NCI-H2227 (cell line): Measurements from ENCODE around the gene PPP1CA.

Experiments
- DNase-seq: peaks from one replicate; lab custom pipeline; 2025; ENCODE audit not compliant: unreplicated experiment; lab: John Stamatoyannopoulos, UW

Gene PPP1CA

DNA sequence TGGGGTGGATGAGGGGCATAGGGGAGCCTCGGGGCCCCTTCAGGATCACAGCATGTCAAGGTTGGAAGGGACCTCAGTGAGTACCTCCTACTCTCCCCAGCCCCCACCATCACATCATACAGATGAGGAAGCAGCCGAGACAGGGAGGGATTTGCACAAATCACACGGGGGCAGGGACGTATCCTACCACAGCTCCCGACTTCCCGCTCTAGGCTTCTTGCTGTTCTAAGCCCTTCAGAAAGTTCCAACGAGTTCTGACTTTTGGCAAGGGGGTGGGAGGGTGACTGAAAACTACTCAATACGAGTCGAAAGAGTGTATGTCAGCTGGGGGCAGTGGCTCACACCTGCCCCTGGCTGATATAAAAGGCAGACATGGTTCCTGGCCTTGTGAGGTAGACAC is 14.6 kb downstream of the PPP1CA start:
- no peak for DNase-seq

DNA sequence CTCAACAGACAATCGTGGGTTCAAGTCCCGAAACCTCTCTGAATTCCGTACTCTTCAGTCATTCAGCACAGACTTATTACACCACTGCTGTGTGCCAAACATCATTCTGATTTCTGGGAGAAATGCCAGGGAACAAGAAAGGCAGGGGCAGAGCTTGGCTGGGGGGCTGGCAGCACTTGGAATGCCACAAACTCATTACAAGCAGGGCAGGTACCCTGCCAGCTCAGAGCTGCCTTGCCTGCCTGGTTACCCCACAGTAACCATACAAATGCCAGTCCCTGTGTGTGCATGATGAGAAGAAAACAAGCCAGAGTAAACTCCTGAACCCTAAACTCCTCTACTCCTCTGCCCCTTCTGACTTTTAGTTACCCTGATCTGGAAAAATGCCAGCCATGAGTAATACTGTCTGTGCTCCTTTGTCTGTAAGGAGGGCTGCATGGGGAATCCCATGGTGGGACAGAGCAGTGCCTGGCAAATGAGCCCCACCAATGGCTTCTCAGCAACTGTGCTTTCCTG is 16.7 kb downstream of the PPP1CA start:
- no peak for DNase-seq

DNA sequence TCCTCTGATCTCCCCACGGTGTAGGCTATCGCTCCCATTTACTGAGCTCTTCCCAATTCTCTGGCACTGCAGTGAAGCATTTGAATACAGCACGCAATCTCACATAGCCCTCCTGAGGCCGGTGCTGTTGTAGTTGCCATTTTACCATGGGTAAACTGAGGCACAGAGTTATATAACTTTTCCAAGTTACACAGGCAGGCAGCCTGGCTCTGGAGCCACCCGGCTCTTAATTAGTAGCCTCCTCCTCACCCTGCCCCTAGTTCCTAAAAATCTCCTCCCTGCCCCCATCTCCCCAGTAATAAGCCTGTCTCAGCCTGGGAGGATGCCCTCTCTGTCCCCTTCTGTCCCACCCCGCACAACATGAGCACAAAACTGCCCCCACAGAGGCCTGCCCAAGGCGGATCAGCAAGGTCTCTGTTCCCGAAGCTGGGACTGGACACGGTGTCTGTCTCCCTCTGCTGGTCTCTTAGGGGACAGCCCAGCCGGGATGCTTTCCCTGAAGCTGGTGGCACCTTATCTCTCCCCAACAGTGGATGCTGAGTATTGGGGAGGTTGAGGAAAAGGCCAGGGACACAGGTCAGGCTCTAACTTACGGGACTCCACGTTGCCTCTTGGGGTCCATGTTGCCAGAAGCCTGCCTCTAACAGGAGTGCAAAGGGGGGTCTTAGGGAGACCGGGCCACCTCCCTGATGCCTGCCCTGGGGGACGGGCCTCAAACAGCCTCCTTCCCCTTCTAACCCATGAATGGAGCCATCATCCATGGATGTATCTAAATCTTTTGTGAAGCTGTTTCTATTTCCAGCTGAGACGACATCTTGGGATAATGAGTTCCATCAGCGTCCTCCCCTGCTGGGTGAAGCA is 19.2 kb downstream of the PPP1CA start:
- peak; percentile 86 for DNase-seq

DNA sequence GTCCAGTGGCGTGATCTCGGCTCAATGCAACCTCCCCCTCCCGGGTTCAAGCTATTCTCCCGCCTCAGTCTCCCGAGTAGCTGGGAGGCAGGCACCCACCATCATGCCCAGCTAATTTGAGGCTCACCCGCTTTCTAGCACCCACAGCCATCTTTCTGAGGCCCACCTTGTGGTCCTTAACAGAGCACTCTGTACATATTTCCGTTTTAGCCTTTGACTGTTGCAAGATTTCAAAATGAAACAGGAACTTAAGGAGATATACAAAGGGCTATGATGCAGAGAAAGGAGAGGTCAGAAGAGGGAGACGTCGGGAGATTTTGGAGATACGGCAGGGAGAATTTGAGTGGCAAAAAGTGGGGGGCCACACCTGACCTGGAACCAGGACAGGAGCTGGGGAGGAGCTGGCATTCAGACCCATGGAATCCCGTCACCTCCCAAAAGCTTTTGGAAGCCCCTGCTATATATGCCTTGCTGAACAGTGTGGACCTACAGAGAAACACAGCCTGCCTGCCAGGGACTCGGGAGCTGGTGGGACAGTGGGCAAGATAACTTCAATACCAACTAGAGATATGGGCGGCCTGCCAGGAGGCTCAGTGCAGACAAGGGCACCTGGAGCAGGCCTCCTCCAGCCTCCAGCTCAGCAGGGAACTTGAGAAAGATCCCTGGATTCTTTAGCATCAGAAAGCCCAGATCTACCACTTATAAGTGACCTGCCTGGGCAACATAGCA is 20.2 kb downstream of the PPP1CA start:
- DNase-seq: no peak

DNA sequence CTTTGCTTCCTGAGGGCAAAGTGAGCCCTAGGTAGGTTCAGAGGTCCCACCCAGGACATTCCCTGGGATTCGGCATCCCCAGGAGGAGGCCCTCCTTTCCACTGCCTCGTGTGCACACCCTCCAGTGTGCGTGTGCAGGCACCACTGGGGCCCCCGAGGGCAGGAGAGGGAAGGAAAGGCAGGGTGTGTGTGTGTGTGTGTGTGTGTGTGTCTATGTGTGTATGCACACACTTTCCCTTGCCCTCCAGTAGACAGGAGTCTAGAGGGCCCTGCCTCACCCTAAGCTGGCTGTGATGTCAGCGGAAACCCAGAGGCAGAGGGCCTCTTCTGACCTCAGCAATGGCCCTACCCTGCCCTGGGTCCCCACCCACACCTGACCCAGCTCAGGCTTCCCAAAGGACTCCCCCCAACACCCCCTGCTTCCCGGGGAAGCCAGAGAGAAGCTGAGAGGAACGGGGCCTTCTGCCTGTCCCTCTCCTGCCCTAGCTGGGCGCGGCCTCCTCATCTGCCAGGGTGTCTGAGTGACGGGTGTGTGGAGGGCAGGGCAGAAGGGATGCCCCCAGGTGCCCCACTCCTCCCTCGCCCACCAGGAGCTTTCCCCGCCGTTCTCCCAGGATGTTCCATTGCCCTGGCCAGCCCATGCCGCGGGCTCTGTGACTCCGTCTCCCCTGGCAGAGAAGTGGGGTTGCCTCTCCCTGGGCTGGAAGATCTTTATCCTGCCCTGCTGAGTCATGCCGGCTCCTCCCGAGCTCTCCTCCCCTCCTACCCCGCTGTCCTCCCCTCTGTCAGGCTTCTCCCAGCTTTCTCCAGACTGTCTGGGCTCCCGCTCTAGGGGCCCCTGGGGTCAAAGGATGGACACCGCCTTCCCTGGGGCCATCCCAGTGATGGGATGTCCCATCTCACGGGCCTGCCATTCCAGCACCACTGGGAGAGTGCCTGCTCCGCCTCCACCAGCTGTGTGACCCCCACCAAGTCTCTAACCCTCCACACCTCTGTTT is 22.3 kb downstream of the PPP1CA start:
- DNase-seq: no peak

DNA sequence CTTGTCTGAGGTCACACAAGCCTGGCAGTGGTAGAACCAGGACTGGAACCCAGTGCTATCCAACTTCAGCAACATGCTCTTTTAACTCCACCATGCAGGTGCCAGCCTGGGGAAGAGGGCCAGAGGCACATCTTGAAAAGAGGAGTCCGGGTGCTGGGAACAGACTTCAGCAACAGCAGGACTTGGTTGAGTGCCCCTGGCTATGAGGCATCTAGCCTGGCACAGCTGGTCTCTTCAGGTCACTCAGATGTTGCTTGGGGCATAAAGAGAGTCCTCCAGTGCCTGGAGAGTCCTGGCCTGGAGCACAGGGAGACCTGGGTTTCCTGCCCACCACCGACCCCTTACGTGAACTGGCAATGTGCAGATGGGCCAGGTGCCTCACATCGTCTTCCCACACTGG is 23.1 kb downstream of the PPP1CA start:
- DNase-seq: no peak

DNA sequence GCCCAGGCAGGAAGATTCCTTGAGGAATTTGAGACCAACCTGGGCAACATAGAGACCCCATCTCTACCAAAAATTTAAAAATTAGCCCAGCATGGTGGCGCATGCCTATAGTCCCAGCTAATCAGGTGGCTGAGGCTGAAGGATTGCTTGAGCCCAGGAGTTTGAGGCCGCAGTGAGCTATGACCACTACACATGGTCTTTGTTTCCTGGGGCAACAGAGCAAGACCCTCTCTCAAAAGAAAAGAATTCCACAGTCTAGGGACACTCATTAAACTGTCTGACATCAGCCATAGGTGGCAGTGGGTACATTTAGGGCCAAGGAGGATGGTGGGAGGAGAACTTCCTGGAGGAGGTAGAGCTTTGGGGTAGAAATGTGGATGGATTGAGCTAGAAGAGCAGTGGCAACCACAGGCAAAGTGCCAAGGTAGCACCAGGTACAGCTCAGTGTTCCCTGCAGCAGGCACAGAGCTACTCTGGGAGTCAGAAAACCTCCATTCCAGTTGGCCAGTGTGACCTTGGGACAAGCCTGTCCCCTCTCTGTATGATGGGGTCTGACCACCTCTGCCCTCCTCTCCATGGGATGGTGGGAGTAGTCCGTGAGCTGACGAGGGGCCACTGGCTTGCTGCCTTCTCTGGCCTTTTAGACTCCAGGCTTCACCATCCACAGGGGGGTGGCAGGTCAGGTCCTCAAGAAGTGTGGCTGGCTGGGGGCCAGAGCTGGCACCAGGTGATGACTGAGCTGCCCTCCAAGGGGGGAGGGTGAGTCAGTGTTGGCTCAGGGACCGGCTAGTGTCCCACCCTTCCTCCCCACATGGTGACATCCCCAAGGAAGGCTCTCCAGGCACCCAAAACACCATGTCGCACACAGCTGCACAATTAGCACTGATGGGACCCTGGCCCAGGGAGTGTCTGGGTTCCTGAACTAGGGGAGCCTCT is 24.5 kb downstream of the PPP1CA start:
- DNase-seq: no peak

DNA sequence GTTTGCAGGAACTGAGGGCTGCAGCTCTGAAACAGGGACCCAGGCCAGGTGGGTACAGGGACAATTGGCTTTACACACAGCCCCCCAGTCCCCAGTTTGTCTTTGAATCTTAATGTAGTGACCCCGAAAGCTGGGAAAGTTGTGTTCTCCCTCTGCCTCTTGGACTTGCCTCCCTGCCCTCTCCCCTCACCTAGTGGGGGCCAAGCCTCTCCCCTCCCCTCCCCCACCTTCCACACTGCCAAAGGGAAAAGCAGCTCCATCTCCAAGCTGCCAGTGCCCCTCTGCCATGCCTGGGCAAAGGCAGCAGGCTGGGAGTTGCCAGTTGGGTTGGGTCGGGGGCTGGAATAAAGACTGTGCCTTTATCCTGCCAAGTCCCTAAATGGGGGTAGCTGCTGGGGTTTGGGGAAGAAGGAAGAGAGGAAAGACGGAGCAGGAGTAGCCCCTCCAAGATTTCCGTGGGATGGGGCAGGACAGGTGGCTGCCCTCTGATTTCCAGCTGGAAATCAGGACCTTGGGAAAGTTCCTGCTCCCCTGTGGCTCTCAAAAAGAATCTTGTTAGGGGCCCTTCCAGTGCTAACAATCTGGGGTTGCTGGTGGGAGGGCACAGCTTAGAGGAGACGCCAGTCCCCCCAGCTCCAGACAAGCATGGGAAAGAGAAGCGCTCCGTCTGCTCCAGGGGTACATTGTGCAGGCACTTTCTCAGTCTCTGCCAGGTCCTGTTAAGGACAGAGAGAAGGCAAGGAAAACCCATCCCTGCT is 25.4 kb downstream of the PPP1CA start:
- DNase-seq: no peak

DNA sequence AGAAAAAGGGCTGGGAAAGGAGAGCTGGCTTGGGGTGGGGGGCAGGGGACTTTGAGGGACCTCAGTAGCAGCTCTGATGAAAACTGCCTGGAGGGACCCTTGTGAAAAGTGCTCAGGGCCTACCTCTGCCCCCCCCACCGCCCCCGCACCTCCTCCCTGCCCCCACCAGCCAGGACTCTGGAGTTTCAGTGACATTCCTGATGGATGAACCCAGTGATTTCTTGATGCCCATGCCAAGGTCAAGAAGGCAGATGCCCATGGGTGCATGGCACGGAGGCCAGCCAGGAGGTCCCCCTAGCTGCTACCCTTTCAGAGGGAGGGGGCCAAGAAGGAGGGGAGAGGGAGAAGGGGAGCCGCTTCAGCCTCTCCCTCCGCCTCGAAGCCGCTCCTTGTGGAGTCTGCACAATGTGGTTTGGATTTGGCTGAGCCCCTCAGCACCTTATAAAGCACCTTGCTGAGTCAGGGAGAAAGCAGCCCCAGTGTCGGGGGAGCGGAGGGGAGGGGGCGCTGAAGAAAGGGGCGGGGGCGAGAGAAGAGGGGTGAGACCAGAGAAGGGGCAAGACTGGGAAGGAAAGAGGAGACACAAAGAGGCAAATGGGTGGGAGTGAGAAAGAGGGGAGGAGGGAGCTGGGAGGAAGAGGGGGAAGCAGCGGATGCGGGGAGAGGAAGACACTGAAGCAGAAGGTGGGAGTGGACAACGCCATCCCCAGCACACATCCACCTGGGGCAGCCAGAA is 26.2 kb downstream of the PPP1CA start:
- DNase-seq: no peak

DNA sequence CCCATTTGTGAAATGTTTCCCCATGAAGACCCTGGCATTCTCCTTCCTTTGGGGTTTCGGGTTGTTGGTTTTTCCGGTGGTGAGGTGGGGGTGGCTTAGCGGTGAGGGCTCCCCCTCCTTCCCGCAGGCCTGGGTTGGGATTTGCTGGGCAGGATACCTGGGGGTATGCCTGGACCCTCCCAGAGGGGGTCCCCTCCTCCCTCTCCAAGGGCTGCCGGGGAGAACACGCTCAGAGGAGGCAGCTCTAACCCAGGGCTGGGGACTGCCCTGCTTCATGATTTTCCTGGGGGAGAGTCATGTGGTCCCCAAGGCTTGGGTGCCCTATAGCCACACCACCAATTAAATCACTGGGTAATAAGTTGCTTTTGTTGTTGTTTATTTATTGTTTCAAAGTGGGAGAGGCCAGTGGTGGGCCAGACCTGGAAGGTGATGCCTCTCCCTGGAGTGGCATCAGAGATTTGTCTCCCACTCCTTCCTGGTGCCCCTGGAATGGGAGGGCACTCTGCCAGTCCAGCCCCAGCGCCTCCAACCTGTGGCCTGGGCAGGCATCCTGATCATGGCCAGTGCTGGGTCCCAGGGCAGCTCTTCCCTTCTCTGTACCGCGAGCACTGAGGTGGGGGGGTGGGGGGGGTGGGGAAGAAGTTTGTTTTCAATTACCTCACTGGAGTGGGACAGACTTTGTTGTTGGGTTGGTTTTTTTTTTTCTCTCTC is 26.9 kb downstream of the PPP1CA start:
- DNase-seq: no peak

DNA sequence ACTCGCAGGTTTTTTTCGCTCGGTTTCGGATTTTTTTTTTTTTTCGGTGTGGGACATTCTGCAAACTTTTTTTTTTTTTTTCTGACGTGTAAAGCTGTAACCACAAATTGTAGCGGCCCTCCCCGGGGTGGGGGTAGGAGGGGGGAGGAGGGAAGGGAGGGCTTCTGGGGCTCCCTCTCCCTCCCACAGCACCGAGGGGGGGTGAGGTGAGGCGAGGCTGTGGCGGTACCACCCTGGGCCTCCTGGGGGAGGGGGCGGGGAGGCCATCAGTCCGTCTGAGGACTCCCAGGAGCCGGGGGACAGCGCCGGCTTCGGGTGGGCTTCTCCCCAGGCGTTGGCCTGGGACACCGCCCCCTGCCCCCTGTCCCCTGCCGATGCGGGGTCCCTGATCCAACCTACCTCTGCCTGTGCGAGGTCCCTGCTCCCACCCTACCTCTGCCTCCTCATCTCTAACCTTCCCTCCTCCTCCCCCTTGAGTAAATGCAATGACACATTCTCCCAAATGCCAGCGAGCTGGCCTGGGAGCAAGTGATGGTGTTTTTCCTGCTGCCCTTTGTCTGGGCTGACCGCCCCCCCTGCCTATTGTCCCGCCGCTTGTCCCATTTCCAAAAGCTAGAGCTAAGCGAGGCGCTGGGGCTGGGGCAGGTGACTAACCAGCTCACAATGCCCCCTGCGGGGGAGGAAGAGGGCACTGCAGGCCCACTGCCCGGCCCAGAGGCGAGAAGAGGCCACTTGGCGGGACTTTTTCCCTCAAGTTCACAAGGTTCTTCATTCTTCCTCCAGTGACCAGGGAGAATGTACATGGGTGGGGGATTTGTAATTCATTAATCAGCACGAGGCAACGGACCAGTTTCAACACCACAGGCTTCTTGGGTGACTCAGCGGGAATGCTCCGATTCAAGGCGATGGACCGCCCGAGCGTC is 27.7 kb downstream of the PPP1CA start:
- peak; percentile 55 for DNase-seq

DNA sequence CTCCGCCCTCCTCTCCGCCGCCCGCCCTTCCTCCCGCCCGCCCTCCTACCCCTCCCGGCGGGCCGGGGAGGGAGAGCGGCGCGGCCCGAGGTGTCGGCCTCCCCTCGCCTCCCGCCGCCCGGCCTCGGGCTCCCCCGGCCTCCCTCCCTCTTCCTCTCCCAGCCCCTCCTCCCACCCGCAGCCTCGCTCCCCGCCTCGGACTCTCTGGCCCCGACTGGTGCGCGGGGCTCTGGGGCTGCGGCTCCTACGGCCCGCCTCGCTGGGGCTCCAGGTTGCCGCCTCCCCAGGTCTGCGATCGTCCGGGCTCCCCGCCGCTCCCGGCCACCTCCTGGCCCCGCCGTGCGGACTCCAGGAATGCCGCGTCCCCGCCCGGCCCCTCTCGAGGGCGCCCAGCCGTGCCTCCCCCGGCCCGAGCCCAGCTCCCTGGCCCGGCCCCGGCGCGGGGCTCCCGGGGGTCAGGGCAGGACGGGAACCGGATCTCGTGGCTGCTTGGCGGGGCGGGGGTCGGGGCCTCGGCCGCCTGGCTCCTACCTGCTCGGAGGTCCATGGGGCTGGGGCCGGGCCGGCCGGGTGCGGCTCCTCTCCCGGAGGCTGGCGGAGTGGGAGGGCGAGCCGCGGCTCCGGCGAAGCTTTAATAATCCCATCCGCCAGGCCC is 28.5 kb downstream of the PPP1CA start, which contains the start of gene CLCF1:
CLCF1 (minus strand) TSS at position 606 of the 655 bp plus-strand sequence; CDS start at position 547, 59 bp downstream.
- DNase-seq: peak; percentile 59

DNA sequence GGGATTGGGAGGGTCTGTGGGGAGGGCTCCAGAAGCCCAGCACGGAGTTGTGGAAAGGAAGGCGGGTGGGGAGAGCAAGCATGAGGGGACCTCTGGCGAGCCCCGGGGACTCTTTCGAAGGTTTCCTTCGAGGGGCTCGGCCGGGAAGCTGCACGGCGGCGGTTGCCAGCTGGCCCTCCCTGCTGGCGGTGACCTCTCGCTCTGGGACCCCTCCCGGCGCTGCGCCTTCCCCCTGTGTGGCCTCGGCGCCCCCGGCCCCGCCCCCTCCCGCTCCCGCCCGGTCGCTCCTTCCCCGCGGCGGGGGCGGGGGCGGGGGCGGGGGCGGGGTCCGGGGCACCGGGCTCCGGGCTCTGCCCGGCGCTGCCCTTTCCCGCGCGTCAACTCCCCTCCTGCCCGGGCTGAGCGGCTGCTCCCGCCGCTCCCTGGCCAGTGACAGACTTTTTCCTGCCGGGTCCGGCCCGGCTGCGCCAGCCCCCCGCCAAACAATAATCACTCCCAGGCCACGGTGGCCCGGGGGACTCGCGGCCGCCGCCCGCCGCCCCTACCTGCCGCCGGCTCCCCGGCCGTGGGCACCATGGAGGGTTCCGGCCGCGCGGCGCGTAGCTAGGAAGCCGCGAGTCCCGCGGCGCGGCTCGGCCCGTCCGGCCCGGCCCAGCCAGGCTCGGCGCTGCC is 29.2 kb downstream of the PPP1CA start:
- DNase-seq: no peak

DNA sequence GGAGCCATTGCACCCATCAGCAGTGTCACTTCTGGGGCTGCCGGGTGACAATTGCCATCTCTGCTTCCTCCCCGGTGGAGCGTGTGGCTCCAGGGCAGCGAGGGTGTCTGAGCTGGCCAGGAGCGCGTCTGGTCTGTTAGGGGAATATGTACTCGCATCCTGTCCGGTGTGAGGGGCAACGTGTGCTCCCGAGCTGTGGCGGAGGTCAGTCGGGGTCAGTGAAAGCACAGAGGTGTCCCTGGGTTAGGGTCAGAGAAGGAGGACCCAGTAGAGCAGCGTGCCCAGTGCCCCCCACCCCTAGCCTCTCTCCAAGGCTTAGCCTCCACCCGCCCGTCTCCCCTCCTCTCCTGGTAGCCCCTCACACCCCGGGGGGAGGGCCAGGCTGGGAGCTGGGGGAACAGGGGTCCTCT is 29.7 kb downstream of the PPP1CA start:
- DNase-seq: no peak

DNA sequence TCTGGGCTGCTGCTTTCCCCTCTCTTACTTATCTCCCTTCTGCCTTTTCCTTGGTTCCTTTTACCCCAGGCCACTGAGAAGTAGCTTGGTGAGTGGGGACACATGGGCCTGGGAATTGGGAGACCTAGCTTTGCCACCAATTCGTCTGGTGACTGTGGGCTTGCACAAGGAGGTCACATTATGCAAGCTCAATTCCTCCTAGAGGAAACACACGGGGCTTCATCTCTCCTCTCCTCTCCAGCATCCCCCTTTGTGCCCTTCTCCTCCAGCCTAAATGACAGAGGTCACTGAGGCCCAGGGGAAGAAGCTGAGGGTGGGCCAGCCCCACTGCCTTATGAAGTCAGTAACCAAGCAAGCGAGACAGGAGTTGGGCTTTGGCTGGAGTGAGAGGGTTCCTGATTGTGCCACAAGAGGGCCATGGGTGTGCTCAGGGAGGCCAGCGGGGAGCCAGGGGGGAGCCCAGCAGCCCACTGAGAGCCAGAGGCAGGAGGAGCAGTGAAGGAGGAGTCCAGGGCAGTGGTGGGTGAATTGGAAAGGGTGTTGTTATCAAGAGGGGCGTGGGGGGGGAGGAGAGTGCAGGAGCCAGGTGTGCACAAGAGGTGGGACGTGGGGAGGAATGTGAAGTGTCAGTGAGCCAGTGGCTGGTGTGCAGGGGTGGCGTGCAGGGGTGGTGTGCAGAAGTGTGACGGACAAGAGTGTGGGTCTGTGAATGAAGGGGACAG is 30.3 kb downstream of the PPP1CA start:
- DNase-seq: no peak
